OCI-LY3 (cell line): Measurements from ENCODE around the gene RPL18.

Source experiments
- H2AFZ ChIP-seq: fragments of 200-600, 300-600 bp; shearing (Covaris generic); 2 replicates; pipeline ENCODE4 v1.6.0; 2014; ENCODE audit warnings: antibody characterized with exemption, low read depth, low read length
- H3K27ac ChIP-seq: fragments of 200-600, 300-600 bp; sonication (generic); 2 replicates; pipeline ENCODE4 v1.5.1; 2014; ENCODE audit warnings: mild to moderate bottlenecking, low read length, moderate library complexity, mixed read lengths
- H3K27me3 ChIP-seq: fragments of 200-600, 300-600 bp; sonication (generic); 2 replicates; pipeline ENCODE4 v1.6.1; 2014; ENCODE audit warnings: low read depth, low read length, mixed read lengths
- H3K36me3 ChIP-seq: fragments of 200-600, 300-600 bp; sonication (generic); replicated peaks from 2 replicates; pipeline ENCODE3; 2014; ENCODE audit warnings: low read depth, low read length, mixed read lengths
- H3K4me1 ChIP-seq: fragments of 300-600, 200-600 bp; sonication (generic); 2 replicates; pipeline ENCODE4 v1.6.1; 2014; ENCODE audit warnings: low read length, mixed read lengths
- H3K4me2 ChIP-seq: fragments of 200-600, 300-600 bp; sonication (generic); 2 replicates; pipeline ENCODE4 v1.6.1; 2014; ENCODE audit warnings: low read length, mixed read lengths
- H3K4me3 ChIP-seq: fragments of 300-600, 200-600 bp; sonication (generic); 2 replicates; pipeline ENCODE4 v1.5.1; 2014; ENCODE audit warnings: antibody characterized with exemption, mild to moderate bottlenecking, low read length, moderate library complexity
- H3K79me2 ChIP-seq: fragments of 300-600, 200-600 bp; shearing (Covaris generic); 2 replicates; pipeline ENCODE4 v1.6.1; 2014; ENCODE audit warnings: mild to moderate bottlenecking, low read length, mixed read lengths
- H3K9ac ChIP-seq: fragments of 300-600, 200-600 bp; shearing (Covaris generic); 2 replicates; pipeline ENCODE4 v1.6.0; 2014; ENCODE audit warnings: mild to moderate bottlenecking, low read length, moderate library complexity
- H3K9me3 ChIP-seq: fragments of 200-600, 300-600 bp; shearing (Covaris generic); 2 replicates; pipeline ENCODE4 v1.6.1; 2014; ENCODE audit warnings: low read length, mixed read lengths; ENCODE audit not compliant: insufficient read depth
- H4K20me1 ChIP-seq: fragments of 200-600, 300-600 bp; sonication (generic); 2 replicates; pipeline ENCODE4 v1.6.1; 2016; ENCODE audit warnings: low read length, mixed read lengths; ENCODE audit not compliant: insufficient read depth
- CTCF ChIP-seq: fragments of 200-600, 300-600 bp; sonication (generic); IDR thresholded peaks from 2 replicates; pipeline ENCODE4 v1.5.1; 2014; ENCODE audit warnings: antibody characterized with exemption, low read length, low read depth
- EZH2phosphoT487 ChIP-seq: fragments of 200-600 bp; shearing (Covaris generic); IDR thresholded peaks from 2 replicates; pipeline ENCODE4 v1.6.1; 2018; ENCODE audit warnings: antibody characterized with exemption, mixed run types, low read depth

Gene RPL18

GRCh38 chr19:48638831-48639381 lies 19.9 kb upstream of the RPL18 start:
- Histone ChIP-seq H3K4me2 (peak overlapping the region; percentile 85), H3K79me2 (peaks cover 11% of the 10 kb centered on the region), H3K27me3 (no peaks in the 10 kb centered on the region), H3K9me3 (no peaks in the 10 kb centered on the region), H3K36me3 (no peaks in the 10 kb centered on the region), H3K27ac (peak overlapping the region; percentile 94), H4K20me1 (no peaks in the 10 kb centered on the region), H3K4me3 (peak overlapping the region; percentile 77), H2AFZ (peak overlapping the region; percentile 53; the same call in 1 of the 2 replicates), H3K4me1 (peaks cover 31% of the 10 kb centered on the region), H3K9ac (peak overlapping the region; percentile 92; the same call in 1 of the 2 replicates)
- TF ChIP-seq EZH2phosphoT487 (no peak), CTCF (no peak)

GRCh38 chr19:48637948-48638830 lies 19.2 kb upstream of the RPL18 start:
- Histone ChIP-seq H3K4me3 (peak overlapping the region; percentile 77), H3K36me3 (no peaks in the 10 kb centered on the region), H3K79me2 (peaks cover 16% of the 10 kb centered on the region), H3K27ac (peak overlapping the region; percentile 94), H3K27me3 (no peaks in the 10 kb centered on the region), H4K20me1 (no peaks in the 10 kb centered on the region), H2AFZ (peak overlapping the region; percentile 53; the same call in 1 of the 2 replicates), H3K4me1 (peaks cover 38% of the 10 kb centered on the region), H3K4me2 (peak overlapping the region; percentile 85), H3K9me3 (no peaks in the 10 kb centered on the region), H3K9ac (peak overlapping the region; percentile 92)
- peak; percentile 34 for TF ChIP-seq CTCF
- no peak for TF ChIP-seq EZH2phosphoT487

- Histone ChIP-seq H3K4me2 (peak overlapping the region; percentile 85), H3K27me3 (no peaks in the 10 kb centered on the region), H3K9me3 (no peaks in the 10 kb centered on the region), H3K9ac (peak overlapping the region; percentile 92), H3K4me3 (peak overlapping the region; percentile 77), H4K20me1 (no peaks in the 10 kb centered on the region), H3K79me2 (peaks cover 16% of the 10 kb centered on the region), H3K36me3 (no peaks in the 10 kb centered on the region), H3K27ac (peak overlapping the region; percentile 94), H2AFZ (no peak overlapping the region; the same call in 1 of the 2 replicates), H3K4me1 (peaks cover 45% of the 10 kb centered on the region)
- TF ChIP-seq EZH2phosphoT487 (no peak), CTCF (no peak)
Observed at GRCh38 chr19:48637449-48637947, 18.5 kb upstream of the RPL18 start.

GRCh38 chr19:48636859-48637448 lies 18.0 kb upstream of the RPL18 start, which contains the start of gene DBP:
DBP (minus strand) TSS chr19:48637379; CDS start chr19:48636994, 385 bp downstream.
- Histone ChIP-seq H3K27me3 (no peaks in the 10 kb centered on the region), H3K9me3 (no peaks in the 10 kb centered on the region), H3K9ac (peak within 1 kb of the TSS; percentile 92), H3K4me3 (peak within 1 kb of the TSS; percentile 77), H3K36me3 (no peaks in the 10 kb centered on the region), H3K27ac (peak within 1 kb of the TSS; percentile 94), H3K79me2 (peaks cover 16% of the 10 kb centered on the region), H4K20me1 (no peaks in the 10 kb centered on the region), H3K4me2 (peak within 1 kb of the TSS; percentile 85), H2AFZ (no peak within 1 kb of the TSS; the same call in 1 of the 2 replicates), H3K4me1 (peaks cover 45% of the 10 kb centered on the region)
- no peak for TF ChIP-seq CTCF
- TF ChIP-seq EZH2phosphoT487: no peak
